Vagina (tissue), 2 donors: ENCODE results near the gene ZFP62. TPM values are rescaled to one million over a fixed set of nuclear protein-coding genes. Genes with fewer than 3 reads are reported as not detected.
"Not testable (repeated sequence)": the region's sequence is repeated elsewhere in the genome, so short reads cannot be mapped to it uniquely, and the experiment has no call there.

Experiments
- DNase-seq, 2 donors: peaks; one replicate each; pipeline ENCODE4 v3.0.0-alpha.2; 2017; ENCODE audit errors: extremely low spot score in 2 of 2
- H3K27ac ChIP-seq: fragments of 200-600 bp; sonication (generic); one replicate; pipeline ENCODE4 v1.5.1; 2019
- H3K27me3 ChIP-seq: fragments of 200-600 bp; sonication (generic); one replicate; pipeline ENCODE4 v1.5.1; 2019
- H3K36me3 ChIP-seq, 2 donors: fragments of 200-600 bp; sonication (generic); one replicate each; pipeline ENCODE4 v1.5.1; 2017 to 2019
- H3K4me1 ChIP-seq: fragments of 200-600 bp; sonication (generic); one replicate; pipeline ENCODE4 v1.5.1; 2019
- H3K4me3 ChIP-seq, 2 donors: fragments of 200-600 bp; sonication (generic); 1 replicate in 1 of 2; 2 replicates in 1 of 2; pipeline ENCODE4 v1.5.1; 2016 to 2019
- H3K9me3 ChIP-seq: fragments of 200-600 bp; sonication (generic); one replicate; pipeline ENCODE4 v1.5.1; 2019
- POLR2A ChIP-seq, 2 donors: fragments of 450-650 bp; IDR thresholded peaks; one replicate each; pipeline ENCODE4 v1.6.1; 2017; ENCODE audit warnings: antibody characterized with exemption in 2 of 2, mild to moderate bottlenecking in 2 of 2, moderate library complexity in 2 of 2
- POLR2AphosphoS5 ChIP-seq, 2 donors: sonication (generic); formaldehyde crosslinking; IDR thresholded peaks; one replicate each; pipeline ENCODE4 v1.9.0; 2017; ENCODE audit warnings: antibody characterized with exemption in 2 of 2, mild to moderate bottlenecking in 2 of 2, low read depth in 1 of 2; ENCODE audit not compliant: insufficient read depth in 1 of 2
- intact Hi-C: fragments of 100-400 bp; cut with DNase I; formaldehyde crosslinking; loops from one replicate; pipeline ENCODE4 v1.15.1; 2023
- total RNA-seq: library from RNA; depleted of rRNA; stranded (reverse); fragments of >200 nt; gene quantifications from one replicate; pipeline ENCODE4 v1.2.3, GENCODE V29; 2016
- TF ChIP-seq, protein P1 (sequence below), 3 experiments: fragments of 450-650 bp in 2 of 3; fragments of 200-600 bp in 1 of 3; sonication (generic) in 1 of 3; IDR thresholded peaks; one replicate each; pipeline ENCODE4 v1.5.1; 2017 to 2019; ENCODE audit warnings: antibody characterized with exemption in 3 of 3, mild to moderate bottlenecking in 2 of 3, moderate library complexity in 2 of 3

The ZFP62 gene
- total RNA-seq, 1 donor from 2014 or later = 22.3 TPM

DNA sequence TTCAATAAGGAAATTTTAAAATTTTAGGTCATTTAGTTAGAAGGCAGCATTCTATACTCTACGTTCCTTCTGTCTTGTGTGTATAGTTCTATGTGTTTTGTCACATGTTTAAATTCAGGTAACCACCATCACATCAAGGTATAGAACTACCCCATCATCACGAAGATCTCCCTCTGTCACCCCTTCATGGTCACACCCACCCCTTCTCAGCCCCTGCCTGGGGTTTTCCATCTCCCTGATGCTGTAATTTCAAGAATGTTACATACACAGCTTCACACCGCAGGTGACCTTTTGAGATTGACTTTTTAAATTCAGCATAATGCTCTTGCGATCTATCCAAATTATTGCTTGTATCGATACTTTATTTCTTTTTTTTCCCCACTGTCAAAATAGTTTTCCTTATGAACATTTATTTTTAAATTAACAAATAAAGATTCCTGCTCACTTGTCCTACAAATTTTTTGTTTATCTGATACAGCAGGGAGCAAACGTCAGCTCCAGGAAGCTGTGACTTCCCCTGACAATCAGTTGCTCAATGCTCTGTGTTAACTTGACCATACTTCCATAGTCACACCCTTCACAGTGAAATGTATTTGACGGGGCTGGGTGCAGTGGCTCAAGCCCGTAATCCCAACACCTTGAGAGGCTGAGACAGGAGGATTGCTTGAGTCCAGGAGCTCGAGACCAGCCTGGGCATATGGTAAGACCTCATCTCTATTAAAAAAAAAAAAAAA is 48.1 kb upstream of the ZFP62 start:
- H3K4me3 ChIP-seq = no peak overlapping the region
- H3K27me3 ChIP-seq = no peaks in the 10 kb centered on the region
- H3K27ac ChIP-seq = no peak overlapping the region
- no peaks in the 10 kb centered on the region for H3K9me3 ChIP-seq
- no peak for DNase-seq
- intact Hi-C loops = no loop called here
- H3K4me1 ChIP-seq = no peaks in the 10 kb centered on the region
- TF ChIP-seq POLR2A (IDR thresholded peaks at IDR 0.05) (no peak), POLR2AphosphoS5 (IDR thresholded peaks at IDR 0.05; ENCODE audit: insufficient read depth in 1 of 2, low read depth in 1 of 2) (no peak)
- TF ChIP-seq, protein P1, sequence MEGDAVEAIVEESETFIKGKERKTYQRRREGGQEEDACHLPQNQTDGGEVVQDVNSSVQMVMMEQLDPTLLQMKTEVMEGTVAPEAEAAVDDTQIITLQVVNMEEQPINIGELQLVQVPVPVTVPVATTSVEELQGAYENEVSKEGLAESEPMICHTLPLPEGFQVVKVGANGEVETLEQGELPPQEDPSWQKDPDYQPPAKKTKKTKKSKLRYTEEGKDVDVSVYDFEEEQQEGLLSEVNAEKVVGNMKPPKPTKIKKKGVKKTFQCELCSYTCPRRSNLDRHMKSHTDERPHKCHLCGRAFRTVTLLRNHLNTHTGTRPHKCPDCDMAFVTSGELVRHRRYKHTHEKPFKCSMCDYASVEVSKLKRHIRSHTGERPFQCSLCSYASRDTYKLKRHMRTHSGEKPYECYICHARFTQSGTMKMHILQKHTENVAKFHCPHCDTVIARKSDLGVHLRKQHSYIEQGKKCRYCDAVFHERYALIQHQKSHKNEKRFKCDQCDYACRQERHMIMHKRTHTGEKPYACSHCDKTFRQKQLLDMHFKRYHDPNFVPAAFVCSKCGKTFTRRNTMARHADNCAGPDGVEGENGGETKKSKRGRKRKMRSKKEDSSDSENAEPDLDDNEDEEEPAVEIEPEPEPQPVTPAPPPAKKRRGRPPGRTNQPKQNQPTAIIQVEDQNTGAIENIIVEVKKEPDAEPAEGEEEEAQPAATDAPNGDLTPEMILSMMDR (IDR thresholded peaks at IDR 0.05) = no peak
- no peaks in the 10 kb centered on the region for H3K36me3 ChIP-seq

DNA sequence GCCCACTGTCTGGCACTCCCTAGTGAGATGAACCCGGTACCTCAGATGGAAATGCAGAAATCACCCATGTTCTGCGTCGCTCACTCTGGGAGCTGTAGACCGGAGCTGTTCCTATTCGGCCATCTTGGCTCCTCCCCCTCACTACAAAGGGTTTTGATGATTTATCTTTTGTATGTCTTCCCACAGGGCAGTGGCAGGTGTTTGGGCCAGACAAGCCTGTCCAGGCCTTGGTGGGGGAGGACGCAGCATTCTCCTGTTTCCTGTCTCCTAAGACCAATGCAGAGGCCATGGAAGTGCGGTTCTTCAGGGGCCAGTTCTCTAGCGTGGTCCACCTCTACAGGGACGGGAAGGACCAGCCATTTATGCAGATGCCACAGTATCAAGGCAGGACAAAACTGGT is 47.3 kb upstream of the ZFP62 start:
- no peak overlapping the region for H3K27ac ChIP-seq
- no peaks in the 10 kb centered on the region for H3K4me1 ChIP-seq
- no peaks in the 10 kb centered on the region for H3K36me3 ChIP-seq
- intact Hi-C loops = no loop called here
- DNase-seq = no peak
- no peaks in the 10 kb centered on the region for H3K9me3 ChIP-seq
- H3K27me3 ChIP-seq = no peaks in the 10 kb centered on the region
- no peak for TF ChIP-seq POLR2AphosphoS5 (IDR thresholded peaks at IDR 0.05; ENCODE audit: insufficient read depth in 1 of 2, low read depth in 1 of 2)
- no peak for TF ChIP-seq POLR2A (IDR thresholded peaks at IDR 0.05)
- TF ChIP-seq, protein P1 (IDR thresholded peaks at IDR 0.05) = no peak
- no peak overlapping the region for H3K4me3 ChIP-seq

DNA sequence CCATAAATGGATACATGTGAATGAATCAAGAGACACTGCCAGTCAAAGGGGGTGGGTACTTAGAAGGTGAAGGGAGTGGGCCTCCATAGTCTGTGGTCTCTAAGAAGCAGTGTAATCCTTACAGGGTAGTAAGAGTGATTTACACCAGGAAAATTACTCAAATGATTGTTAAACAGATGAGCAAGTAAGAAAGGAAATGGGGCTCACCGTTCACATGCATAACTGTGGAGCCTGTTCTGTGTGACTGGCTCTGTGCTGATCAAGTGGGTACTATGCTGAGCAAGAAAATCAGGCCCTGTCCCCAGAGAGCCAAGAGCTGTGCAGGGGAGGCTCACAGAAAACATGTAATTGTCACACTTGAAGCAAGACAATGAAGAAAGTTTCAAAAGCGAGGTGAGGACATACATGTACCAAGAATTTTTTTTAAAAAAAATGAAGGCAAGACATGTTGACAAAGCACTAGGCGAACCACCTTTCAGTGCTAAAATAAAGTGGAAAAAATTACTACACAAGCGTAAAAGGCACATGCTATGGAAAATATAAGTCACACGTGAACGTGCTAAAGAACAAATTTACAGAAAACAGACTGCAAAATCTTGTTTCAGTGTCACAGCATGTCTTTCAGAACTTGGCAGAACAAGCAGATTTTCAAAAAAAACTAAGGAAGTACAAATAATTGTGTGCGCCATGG is 40.4 kb upstream of the ZFP62 start:
- intact Hi-C loops = no loop called here
- H3K4me3 ChIP-seq = no peak overlapping the region
- TF ChIP-seq POLR2AphosphoS5 (IDR thresholded peaks at IDR 0.05; ENCODE audit: insufficient read depth in 1 of 2, low read depth in 1 of 2) (no peak), POLR2A (IDR thresholded peaks at IDR 0.05) (no peak)
- TF ChIP-seq, protein P1 (IDR thresholded peaks at IDR 0.05) = no peak
- H3K27me3 ChIP-seq = no peaks in the 10 kb centered on the region
- H3K27ac ChIP-seq = no peak overlapping the region
- H3K4me1 ChIP-seq = no peaks in the 10 kb centered on the region
- no peak for DNase-seq
- no peaks in the 10 kb centered on the region for H3K9me3 ChIP-seq
- no peaks in the 10 kb centered on the region for H3K36me3 ChIP-seq

DNA sequence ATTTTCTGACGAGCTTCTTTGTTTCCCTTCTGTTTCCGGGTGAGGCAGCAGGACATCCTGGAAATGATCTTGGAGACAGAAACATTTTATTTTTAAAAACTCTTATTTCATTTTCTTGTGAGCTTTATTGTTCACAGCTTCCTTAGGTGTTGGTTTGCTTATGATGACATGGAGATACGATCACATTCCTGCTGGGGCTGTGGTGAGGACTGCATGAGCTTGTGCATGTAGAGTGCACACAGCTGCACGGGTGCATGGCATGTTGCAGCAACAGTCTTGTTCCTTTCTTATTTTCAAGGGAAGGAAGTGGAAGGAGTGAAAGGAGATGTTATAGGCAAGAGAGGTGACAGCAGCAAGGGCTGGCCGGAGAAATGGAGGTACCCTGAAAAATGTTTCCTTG is 39.1 kb upstream of the ZFP62 start:
- Histone ChIP-seq H3K27ac (no peak overlapping the region), H3K9me3 (no peaks in the 10 kb centered on the region), H3K36me3 (no peaks in the 10 kb centered on the region), H3K4me3 (no peak overlapping the region), H3K4me1 (no peaks in the 10 kb centered on the region), H3K27me3 (no peaks in the 10 kb centered on the region)
- DNase-seq = no peak
- intact Hi-C loops = no loop called here
- TF ChIP-seq, protein P1 (IDR thresholded peaks at IDR 0.05) = no peak

DNA sequence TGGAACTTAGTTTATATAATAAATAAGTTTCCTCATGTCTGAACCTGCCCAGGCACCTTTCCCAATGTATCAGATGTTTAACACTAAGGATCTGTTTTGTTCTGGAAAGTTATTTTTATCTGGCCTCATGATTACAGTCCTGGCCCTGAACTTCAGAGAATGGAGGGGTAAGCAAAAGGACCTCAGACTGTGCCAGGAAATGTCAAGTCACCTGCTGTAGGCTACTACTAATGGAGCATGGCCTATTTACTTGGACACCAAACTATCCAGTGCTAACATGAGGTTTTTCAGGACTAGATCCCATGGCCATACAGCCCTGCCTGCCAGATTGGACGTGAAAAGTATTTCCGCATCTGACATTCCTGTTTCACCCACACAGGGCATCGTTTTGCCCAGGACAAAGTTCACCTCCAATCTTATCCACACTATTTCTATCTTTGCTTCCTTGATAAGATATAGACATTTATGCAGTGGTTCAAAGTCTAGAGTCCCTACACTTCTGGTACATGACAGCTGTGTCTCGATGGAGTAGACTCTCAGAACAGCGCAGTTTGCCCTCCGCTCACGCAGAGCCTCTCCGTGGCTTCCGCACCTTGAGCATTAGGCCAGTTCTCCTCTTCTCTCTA is 37.7 kb upstream of the ZFP62 start, which contains the start of gene BTNL8:
TSS of gene BTNL8 (plus strand) at position 539 of the 626 bp plus-strand sequence. CDS start 152 bp downstream, outside the sequence.
- TF ChIP-seq, protein P1 (IDR thresholded peaks at IDR 0.05) = no peak
- peak in 1 of 2 donors; percentile 30 for TF ChIP-seq POLR2AphosphoS5 (IDR thresholded peaks at IDR 0.05; ENCODE audit: insufficient read depth in 1 of 2, low read depth in 1 of 2)
- Histone ChIP-seq H3K4me3 (no peak within 1 kb of the TSS), H3K9me3 (no peaks in the 10 kb centered on the region), H3K27ac (no peak within 1 kb of the TSS), H3K4me1 (no peaks in the 10 kb centered on the region), H3K27me3 (no peaks in the 10 kb centered on the region), H3K36me3 (no peaks in the 10 kb centered on the region)
- intact Hi-C loops = no loop called here
- DNase-seq = no peak

DNA sequence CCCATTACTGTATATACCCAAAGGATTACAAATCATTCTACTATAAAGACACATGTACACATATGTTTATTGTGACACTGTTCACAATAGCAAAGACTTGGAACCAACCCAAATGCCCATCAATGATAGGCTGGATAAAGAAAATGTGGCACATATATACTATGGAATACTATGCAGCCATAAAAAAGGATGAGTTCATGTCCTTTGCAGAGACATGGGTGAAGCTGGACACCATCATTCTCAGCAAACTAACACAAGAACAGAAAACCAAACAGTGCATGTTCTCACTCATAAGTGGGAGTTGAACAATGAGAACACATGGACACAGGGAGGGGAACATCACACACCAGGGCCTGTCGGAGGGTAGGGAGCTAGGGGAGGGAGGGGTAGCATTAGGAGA is 34.3 kb upstream of the ZFP62 start:
- H3K36me3 ChIP-seq, DNase-seq, intact Hi-C loops, H3K4me1 ChIP-seq, H3K4me3 ChIP-seq, H3K27ac ChIP-seq, H3K27me3 ChIP-seq, H3K9me3 ChIP-seq: not testable (repeated sequence)
